ENCODE data around the gene MYLK4. TPM values are rescaled to one million over a fixed set of nuclear protein-coding genes. Genes with fewer than 3 reads are reported as not detected.

Gene MYLK4
- under 1 TPM; 0.59 to 0.65 TPM for total RNA-seq
- under 1 TPM; 0.07 to 0.18 TPM for polyA plus RNA-seq

DNA sequence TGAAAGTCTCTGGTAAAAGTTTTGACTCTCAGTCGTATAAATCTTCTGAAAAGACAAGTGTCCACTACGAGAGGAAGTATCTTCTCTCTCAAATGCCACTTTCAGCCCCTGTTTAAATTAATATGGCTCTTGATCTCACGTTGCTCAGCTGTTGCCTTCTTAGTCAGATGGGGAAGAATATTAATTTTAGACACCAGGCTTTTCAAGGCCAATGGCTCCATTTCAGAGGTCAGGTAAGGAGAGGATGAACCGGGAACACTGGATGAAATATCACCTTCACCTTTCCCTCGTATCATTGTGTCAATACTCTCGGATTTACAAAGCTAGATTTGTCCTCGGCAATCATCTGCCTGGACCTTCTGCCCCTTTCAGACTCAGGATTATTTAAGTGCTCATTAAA, at the start of gene MYLK4:
MYLK4 (minus strand) TSS at position 91 of the 400 bp plus-strand sequence. CDS start 1,628 bp downstream, outside the sequence.
- 69% methylated on average over 7 of the region's 7 CpGs for WGBS
- no peaks in the 10 kb centered on the region for H3K27me3 ChIP-seq (ENCODE audit: control insufficient read depth in 4 of 4, insufficient read depth in 4 of 4, low read length in 3 of 4)
- no peak within 1 kb of the TSS for H3K4me3 ChIP-seq (ENCODE audit: low read depth in 1 of 3, low read length in 3 of 3)
- H3K4me1 ChIP-seq (ENCODE audit: control insufficient read depth in 4 of 4, insufficient read depth in 4 of 4, low read length in 3 of 4), result no peaks in the 10 kb centered on the region
- DNase-seq (ENCODE audit: low spot score), result no peak
- no peak within 1 kb of the TSS for H3K9ac ChIP-seq (ENCODE audit: low read depth in 1 of 2, low read length in 2 of 2)
- TF ChIP-seq, protein P1, sequence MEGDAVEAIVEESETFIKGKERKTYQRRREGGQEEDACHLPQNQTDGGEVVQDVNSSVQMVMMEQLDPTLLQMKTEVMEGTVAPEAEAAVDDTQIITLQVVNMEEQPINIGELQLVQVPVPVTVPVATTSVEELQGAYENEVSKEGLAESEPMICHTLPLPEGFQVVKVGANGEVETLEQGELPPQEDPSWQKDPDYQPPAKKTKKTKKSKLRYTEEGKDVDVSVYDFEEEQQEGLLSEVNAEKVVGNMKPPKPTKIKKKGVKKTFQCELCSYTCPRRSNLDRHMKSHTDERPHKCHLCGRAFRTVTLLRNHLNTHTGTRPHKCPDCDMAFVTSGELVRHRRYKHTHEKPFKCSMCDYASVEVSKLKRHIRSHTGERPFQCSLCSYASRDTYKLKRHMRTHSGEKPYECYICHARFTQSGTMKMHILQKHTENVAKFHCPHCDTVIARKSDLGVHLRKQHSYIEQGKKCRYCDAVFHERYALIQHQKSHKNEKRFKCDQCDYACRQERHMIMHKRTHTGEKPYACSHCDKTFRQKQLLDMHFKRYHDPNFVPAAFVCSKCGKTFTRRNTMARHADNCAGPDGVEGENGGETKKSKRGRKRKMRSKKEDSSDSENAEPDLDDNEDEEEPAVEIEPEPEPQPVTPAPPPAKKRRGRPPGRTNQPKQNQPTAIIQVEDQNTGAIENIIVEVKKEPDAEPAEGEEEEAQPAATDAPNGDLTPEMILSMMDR (IDR thresholded peaks at IDR 0.05; ENCODE audit: low read depth, low read length, missing input control), result no peak
- TF ChIP-seq, protein P2, sequence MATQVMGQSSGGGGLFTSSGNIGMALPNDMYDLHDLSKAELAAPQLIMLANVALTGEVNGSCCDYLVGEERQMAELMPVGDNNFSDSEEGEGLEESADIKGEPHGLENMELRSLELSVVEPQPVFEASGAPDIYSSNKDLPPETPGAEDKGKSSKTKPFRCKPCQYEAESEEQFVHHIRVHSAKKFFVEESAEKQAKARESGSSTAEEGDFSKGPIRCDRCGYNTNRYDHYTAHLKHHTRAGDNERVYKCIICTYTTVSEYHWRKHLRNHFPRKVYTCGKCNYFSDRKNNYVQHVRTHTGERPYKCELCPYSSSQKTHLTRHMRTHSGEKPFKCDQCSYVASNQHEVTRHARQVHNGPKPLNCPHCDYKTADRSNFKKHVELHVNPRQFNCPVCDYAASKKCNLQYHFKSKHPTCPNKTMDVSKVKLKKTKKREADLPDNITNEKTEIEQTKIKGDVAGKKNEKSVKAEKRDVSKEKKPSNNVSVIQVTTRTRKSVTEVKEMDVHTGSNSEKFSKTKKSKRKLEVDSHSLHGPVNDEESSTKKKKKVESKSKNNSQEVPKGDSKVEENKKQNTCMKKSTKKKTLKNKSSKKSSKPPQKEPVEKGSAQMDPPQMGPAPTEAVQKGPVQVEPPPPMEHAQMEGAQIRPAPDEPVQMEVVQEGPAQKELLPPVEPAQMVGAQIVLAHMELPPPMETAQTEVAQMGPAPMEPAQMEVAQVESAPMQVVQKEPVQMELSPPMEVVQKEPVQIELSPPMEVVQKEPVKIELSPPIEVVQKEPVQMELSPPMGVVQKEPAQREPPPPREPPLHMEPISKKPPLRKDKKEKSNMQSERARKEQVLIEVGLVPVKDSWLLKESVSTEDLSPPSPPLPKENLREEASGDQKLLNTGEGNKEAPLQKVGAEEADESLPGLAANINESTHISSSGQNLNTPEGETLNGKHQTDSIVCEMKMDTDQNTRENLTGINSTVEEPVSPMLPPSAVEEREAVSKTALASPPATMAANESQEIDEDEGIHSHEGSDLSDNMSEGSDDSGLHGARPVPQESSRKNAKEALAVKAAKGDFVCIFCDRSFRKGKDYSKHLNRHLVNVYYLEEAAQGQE (IDR thresholded peaks at IDR 0.05), result no peak
- no peak for TF ChIP-seq RXRA (IDR thresholded peaks at IDR 0.05)
- TF ChIP-seq HNF4G (IDR thresholded peaks at IDR 0.05), result no peak
- no peak for TF ChIP-seq GABPA (IDR thresholded peaks at IDR 0.05 in 1 of 2, conservative IDR thresholded peaks at IDR 0.05 in 1 of 2)
- TF ChIP-seq, protein P3, sequence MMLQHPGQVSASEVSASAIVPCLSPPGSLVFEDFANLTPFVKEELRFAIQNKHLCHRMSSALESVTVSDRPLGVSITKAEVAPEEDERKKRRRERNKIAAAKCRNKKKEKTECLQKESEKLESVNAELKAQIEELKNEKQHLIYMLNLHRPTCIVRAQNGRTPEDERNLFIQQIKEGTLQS (IDR thresholded peaks at IDR 0.05), result no peak
- H3K36me3 ChIP-seq (ENCODE audit: control insufficient read depth in 4 of 4, insufficient read depth in 3 of 4, low read depth in 1 of 4, low read length in 3 of 4), result no peaks in the 10 kb centered on the region
- no peaks in the 10 kb centered on the region for H3K9me3 ChIP-seq (ENCODE audit: control insufficient read depth in 4 of 4, low read length in 3 of 4)
- no peak within 1 kb of the TSS for H3K27ac ChIP-seq (ENCODE audit: low read depth in 1 of 2, low read length in 2 of 2)

DNA sequence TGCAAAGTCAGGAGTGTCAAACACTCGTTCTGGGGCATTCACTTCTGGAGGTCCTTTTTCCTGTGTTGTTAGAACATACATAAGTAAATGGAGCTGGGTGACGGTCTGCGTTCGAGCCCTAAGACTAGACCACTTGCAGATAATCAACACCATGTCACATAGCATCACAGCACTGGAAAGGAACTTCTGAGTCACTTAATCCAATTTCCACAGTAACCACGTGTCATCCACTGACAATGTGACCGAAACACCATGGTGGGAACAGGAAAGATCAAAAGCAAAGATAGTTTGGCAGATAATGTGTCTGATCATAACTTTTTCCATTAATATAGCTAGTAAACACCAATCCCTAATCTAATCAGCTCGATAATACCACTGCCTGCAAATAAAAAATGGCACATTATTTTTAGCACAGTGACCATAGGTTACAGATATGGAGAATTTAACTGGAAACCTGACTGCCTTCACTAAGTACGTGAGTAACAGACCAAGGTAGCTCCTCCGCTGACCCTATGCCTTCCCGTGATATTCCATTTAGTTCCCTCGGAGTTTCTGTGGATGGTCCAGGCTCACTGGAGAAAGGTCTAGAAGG, 49.3 kb upstream of the MYLK4 start:
- Histone ChIP-seq H3K4me3 (ENCODE audit: low read depth in 1 of 3, low read length in 3 of 3) (no peak overlapping the region), H3K9me3 (ENCODE audit: control insufficient read depth in 4 of 4, low read length in 3 of 4) (no peaks in the 10 kb centered on the region), H3K27ac (ENCODE audit: low read depth in 1 of 2, low read length in 2 of 2) (no peak overlapping the region), H3K36me3 (ENCODE audit: control insufficient read depth in 4 of 4, insufficient read depth in 3 of 4, low read depth in 1 of 4, low read length in 3 of 4) (peaks cover 0 to 2% (median 0%) of the 10 kb centered on the region in 4 donors), H3K27me3 (ENCODE audit: control insufficient read depth in 4 of 4, insufficient read depth in 4 of 4, low read length in 3 of 4) (no peaks in the 10 kb centered on the region), H3K4me1 (ENCODE audit: control insufficient read depth in 4 of 4, insufficient read depth in 4 of 4, low read length in 3 of 4) (no peaks in the 10 kb centered on the region), H3K9ac (ENCODE audit: low read depth in 1 of 2, low read length in 2 of 2) (no peak overlapping the region)
- no peak for DNase-seq (ENCODE audit: low spot score)
- 82% methylated on average over 11 of the region's 11 CpGs for WGBS
- TF ChIP-seq, protein P3 (IDR thresholded peaks at IDR 0.05), result no peak

DNA sequence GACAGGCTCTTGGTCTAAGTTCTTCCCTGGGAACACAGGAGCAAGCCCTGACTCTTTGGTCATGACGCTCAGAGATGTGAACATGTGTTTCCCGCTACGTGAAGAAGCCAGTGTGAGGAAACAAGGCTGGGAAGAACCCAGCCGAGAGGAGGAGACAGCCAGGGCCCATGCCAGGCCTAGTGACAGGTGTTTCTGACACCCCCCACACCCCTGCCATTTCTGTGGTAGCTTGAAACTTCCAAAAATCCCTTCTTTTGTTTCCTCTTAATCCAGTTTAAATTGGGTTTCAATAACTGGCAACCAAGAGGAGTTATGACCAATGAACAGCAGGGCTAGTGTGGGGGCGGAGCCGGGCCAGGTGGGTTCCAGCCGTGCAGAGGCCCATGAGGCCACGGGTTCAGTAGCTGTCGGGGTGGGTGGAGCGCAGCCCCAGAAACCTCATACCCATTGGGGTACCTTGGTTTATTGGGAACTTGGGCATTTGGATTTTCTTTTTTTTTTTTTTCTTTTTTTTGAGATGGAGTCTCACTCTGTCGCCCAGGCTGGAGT, 47.9 kb upstream of the MYLK4 start:
- Histone ChIP-seq H3K9ac (ENCODE audit: low read depth in 1 of 2, low read length in 2 of 2) (no peak overlapping the region), H3K27me3 (ENCODE audit: control insufficient read depth in 4 of 4, insufficient read depth in 4 of 4, low read length in 3 of 4) (no peaks in the 10 kb centered on the region), H3K9me3 (ENCODE audit: control insufficient read depth in 4 of 4, low read length in 3 of 4) (no peaks in the 10 kb centered on the region), H3K27ac (ENCODE audit: low read depth in 1 of 2, low read length in 2 of 2) (no peak overlapping the region), H3K4me3 (ENCODE audit: low read depth in 1 of 3, low read length in 3 of 3) (no peak overlapping the region), H3K36me3 (ENCODE audit: control insufficient read depth in 4 of 4, insufficient read depth in 3 of 4, low read depth in 1 of 4, low read length in 3 of 4) (peaks cover 0 to 2% (median 0%) of the 10 kb centered on the region in 4 donors), H3K4me1 (ENCODE audit: control insufficient read depth in 4 of 4, insufficient read depth in 4 of 4, low read length in 3 of 4) (no peaks in the 10 kb centered on the region)
- WGBS, result 85% methylated on average over 11 of the region's 11 CpGs
- no peak for DNase-seq (ENCODE audit: low spot score)
- no peak for TF ChIP-seq NR2F2 (IDR thresholded peaks at IDR 0.05)
- TF ChIP-seq, protein P2 (IDR thresholded peaks at IDR 0.05), result no peak
- no peak for TF ChIP-seq SP1 (IDR thresholded peaks at IDR 0.05)
- TF ChIP-seq, protein P4, sequence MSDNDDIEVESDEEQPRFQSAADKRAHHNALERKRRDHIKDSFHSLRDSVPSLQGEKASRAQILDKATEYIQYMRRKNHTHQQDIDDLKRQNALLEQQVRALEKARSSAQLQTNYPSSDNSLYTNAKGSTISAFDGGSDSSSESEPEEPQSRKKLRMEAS (IDR thresholded peaks at IDR 0.05), result no peak
- TF ChIP-seq JUND (IDR thresholded peaks at IDR 0.05), result no peak
- TF ChIP-seq HNF4A (conservative IDR thresholded peaks at IDR 0.05), result no peak
- TF ChIP-seq EGR1 (IDR thresholded peaks at IDR 0.05; ENCODE audit: low read depth in 2 of 2), result no peak
- TF ChIP-seq, protein P5, sequence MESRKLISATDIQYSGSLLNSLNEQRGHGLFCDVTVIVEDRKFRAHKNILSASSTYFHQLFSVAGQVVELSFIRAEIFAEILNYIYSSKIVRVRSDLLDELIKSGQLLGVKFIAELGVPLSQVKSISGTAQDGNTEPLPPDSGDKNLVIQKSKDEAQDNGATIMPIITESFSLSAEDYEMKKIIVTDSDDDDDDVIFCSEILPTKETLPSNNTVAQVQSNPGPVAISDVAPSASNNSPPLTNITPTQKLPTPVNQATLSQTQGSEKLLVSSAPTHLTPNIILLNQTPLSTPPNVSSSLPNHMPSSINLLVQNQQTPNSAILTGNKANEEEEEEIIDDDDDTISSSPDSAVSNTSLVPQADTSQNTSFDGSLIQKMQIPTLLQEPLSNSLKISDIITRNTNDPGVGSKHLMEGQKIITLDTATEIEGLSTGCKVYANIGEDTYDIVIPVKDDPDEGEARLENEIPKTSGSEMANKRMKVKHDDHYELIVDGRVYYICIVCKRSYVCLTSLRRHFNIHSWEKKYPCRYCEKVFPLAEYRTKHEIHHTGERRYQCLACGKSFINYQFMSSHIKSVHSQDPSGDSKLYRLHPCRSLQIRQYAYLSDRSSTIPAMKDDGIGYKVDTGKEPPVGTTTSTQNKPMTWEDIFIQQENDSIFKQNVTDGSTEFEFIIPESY (IDR thresholded peaks at IDR 0.05), result no peak
- no peak for TF ChIP-seq HNF4G (IDR thresholded peaks at IDR 0.05)
